Fibroblast of skin of back (primary cell): ENCODE measurements around the gene EPHA4.
A peak's percentile ranks its signal among the peaks of the same experiment; 100 is the strongest.

Source experiments
- DNase-seq: peaks from one replicate; pipeline ENCODE4 v3.0.0-alpha.2; 2013

Gene EPHA4

GRCh38 chr2:221468317-221468716, 103.8 kb downstream of the EPHA4 start:
- DNase-seq, result no peak

GRCh38 chr2:221467610-221468009, 104.5 kb downstream of the EPHA4 start:
- no peak for DNase-seq

- DNase-seq, result no peak
Measured at GRCh38 chr2:221466744-221467143, 105.4 kb downstream of the EPHA4 start.

DNA sequence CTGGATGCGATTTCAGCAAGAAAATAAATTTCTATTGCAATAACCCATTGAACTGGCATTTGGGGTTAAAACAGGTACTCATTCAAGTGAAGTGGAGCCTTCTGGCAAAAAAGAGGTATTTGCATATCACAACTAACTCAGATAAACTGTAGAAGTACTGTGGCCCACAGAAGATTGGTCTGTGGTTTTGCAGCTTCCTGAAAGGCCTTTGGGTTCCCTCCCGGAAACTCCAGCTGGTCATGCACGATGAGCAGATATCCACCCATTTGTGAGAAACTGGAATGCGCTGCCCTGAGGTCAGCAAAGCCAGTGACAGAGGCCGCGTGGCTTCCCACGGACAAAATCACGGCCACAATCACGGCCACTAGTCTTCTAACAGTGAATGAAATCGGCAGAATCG, 106.3 kb downstream of the EPHA4 start:
- no peak for DNase-seq

GRCh38 chr2:221464971-221465370, 107.1 kb downstream of the EPHA4 start:
- no peak for DNase-seq

DNA sequence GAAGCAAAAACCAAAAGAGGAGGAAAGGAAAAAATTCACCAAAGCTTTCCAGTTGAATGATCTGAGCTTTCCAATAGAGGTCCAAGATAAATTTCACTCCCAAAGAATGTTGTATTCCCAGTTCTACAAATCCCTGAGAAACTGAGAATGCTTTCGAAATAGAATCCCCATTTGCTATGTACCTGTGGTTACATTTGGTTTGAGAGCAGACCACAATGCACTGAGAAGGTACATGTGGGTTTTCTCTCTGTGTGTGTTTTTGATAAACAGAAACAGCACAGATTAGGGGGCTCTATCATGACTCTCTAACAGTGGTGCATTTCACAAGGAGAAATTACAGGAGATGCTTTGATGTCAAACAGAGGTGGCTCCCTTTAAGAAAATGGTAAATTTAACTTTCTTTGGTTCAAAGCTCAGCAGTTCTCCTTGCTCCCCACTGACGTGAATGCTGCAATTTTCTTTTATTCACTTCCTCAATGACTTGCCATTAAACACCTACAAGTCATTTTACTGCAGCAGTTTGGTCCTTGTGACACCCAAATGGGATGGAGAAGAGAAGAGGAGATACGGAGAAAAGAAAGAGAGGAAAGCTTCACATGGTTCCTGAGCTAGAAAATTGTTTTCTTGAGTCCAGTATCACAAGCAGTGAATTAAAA, 108.7 kb downstream of the EPHA4 start:
- DNase-seq, result no peak

DNA sequence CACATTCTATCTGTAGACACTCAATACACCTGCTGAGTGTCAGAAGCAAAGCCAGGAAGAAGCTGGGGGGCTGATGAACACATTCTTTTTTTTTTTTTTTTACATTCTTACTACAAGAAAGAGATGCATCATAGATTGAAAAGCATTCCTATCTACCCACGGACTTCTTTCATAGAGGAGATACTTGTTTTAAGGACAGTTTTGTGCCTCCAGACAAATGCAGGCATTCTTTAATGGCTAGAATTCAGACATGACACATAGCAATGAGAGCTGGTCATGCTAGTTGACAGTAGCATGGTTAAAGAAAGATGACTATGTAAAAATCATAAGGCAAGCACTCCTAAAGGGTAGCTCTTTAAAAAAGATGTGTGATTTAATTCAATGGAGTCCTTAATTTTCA, 110.2 kb downstream of the EPHA4 start:
- peak; percentile 50 for DNase-seq

DNA sequence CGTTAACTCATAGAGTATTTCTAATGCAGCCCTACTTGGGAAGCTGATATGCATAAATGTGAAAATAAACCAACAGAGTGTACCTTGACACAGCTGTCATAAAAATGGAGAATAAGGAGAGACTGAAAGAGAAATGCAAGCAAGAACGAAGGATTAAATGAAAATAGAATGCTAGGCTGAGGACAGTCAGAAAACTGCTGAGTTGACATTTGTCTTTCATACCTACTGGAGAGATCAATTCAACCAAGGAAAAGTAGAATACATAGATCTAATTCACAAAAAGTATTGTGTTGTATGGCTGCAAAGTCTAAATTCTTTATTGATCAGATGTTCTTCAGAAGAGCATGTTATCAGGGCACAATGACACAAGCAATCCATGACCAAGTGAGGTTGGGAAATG, 112.0 kb downstream of the EPHA4 start:
- no peak for DNase-seq

- DNase-seq, result no peak
Measured at GRCh38 chr2:221458578-221458977, 113.5 kb downstream of the EPHA4 start.

GRCh38 chr2:221455214-221455613, 116.9 kb downstream of the EPHA4 start:
- no peak for DNase-seq

- DNase-seq, result no peak
Measured at GRCh38 chr2:221454459-221455105, 117.5 kb downstream of the EPHA4 start.

DNA sequence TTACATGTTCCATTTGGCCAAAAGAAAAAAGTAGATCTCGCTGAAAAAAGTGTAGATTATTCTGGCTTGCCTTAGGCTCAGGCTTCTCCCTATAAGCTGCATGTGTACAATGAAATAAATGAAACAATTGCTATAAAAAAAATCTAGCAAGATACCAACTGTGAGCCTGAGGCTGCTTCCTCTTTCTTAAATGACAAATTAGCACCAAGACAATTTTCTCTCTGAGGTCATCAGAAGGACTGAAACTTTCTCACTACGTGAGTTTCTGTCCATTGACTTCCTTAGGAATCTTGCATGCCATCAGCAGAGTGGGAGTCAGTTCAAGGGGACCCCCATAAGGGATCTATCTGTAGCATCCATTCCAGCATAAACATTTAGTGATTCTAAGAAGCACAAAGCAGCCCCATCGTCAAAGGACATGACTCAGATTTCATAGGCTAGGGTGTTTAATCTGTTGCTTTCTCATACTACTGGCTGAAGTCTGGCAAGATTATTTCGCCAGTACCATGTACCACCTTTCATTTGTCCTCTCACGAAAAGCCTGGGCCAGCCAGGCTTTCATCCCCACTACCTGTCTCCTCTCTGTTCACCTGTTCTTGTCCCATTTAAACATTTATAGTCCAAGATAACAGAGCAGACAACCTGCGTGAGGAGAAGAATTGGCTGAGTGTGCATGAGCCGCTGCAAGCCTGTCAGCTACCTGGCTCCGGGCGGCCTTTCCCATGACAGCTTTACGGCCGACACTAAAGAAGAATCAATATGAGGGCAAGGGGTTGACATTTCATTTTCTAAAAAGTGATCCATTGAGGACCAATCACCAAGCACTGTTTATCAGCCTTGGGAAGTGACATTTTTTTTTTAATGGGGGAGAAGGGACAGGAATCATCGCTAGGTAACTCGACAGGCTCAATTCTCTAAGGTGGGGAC, 120.0 kb downstream of the EPHA4 start:
- no peak for DNase-seq

DNA sequence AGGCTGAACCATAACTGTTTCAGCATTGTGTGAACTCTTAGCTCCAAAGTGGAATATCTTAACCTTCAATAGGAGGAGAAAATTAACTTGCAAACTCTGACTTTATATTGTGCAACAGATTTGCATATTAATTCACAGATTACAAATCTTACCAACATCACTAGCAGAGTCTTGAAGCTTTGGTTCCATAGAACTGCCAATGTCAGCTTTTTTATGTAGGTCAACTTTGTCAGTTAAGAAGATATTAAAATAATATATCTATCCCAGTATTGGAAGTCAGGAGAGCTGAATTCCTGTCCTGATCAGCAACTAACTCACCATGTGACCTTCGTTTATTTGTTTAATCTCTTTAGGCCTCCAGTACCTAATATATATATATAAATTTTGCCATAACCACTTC, 121.8 kb downstream of the EPHA4 start:
- DNase-seq, result no peak

- DNase-seq, result no peak
Measured at GRCh38 chr2:221449406-221449805, 122.7 kb downstream of the EPHA4 start.

- no peak for DNase-seq
Measured at GRCh38 chr2:221448844-221449390, 123.2 kb downstream of the EPHA4 start.

GRCh38 chr2:221448057-221448843, 123.9 kb downstream of the EPHA4 start:
- DNase-seq, result no peak

- DNase-seq, result peak; percentile 34
Measured at GRCh38 chr2:221447310-221447709, 124.8 kb downstream of the EPHA4 start.

- no peak for DNase-seq
Measured at GRCh38 chr2:221446140-221446539, 126.0 kb downstream of the EPHA4 start.

DNA sequence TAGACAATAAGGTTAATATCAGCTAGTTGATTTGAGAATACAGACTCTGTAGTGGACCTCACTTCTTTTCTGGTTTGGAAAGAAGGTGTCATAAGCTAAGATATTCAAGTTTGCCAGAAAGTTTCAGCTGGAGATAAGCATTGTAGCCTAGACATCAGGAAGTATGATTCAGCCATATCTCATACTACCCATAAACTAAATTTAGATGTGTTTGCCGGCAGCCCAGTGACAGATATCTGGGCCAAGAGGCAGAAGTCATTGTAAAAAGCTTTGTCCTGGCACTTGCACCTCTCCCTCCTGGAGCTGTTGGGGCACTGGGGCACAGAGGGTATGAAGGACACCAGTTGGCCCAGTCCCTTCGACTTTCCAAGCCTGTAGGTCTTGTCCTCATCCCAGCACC, 128.0 kb downstream of the EPHA4 start:
- peak; percentile 71 for DNase-seq

DNA sequence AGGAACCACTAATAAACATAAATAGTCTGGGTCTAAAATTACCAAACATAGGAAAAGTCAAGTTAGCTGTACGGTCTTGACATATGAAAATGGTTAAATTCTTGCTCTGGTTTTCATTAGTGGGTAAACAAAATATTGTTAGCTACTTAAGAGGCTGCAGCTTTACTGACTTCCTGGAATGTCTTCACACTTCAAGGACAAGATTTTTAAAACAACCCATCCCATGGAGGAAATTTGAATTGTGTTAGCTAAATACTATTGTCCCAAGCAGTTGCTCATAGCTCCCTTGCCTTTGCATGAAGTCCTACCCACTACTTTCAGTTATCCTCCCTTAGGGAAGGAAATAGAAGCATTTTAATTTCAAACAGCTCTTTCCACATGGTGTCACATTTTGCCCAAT, 128.5 kb downstream of the EPHA4 start:
- peak; percentile 6 for DNase-seq

GRCh38 chr2:221442128-221442527, 130.0 kb downstream of the EPHA4 start:
- DNase-seq, result peak; percentile 9

- DNase-seq, result no peak
Measured at GRCh38 chr2:221439761-221440479, 132.2 kb downstream of the EPHA4 start.
